H9 (cell line): ENCODE results near the gene SPEM3. TPM values are rescaled to one million over a fixed set of nuclear protein-coding genes. Genes with fewer than 3 reads are reported as not detected.
A peak's percentile ranks its signal among the peaks of the same experiment; 100 is the strongest.

Experiments
- DNase-seq: peaks from one replicate; pipeline ENCODE4 v3.0.0-alpha.2; 2017
- H2AFZ ChIP-seq: one replicate; pipeline ENCODE4 v1.6.1; 2013; ENCODE audit warnings: mild to moderate bottlenecking, low read length, control low read depth, moderate library complexity
- H2AK5ac ChIP-seq: 2 replicates; pipeline ENCODE4 v1.6.1; 2013; ENCODE audit warnings: low read length, control low read depth, mixed read lengths; ENCODE audit not compliant: insufficient read length
- H2BK120ac ChIP-seq: one replicate; pipeline ENCODE4 v1.6.1; 2013; ENCODE audit warnings: low read depth, mild to moderate bottlenecking, low read length, control low read depth, inconsistent platforms; ENCODE audit not compliant: poor library complexity, severe bottlenecking
- H2BK12ac ChIP-seq: 2 replicates; pipeline ENCODE4 v1.6.1; 2013; ENCODE audit warnings: low read length, control low read depth, mixed read lengths, low read depth; ENCODE audit not compliant: insufficient read length
- H2BK15ac ChIP-seq: 2 replicates; pipeline ENCODE4 v1.6.1; 2013; ENCODE audit warnings: low read depth, low read length, control low read depth
- H2BK20ac ChIP-seq: one replicate; pipeline ENCODE4 v1.6.1; 2013; ENCODE audit warnings: low read depth, mild to moderate bottlenecking, low read length, control low read depth, inconsistent platforms; ENCODE audit not compliant: poor library complexity, severe bottlenecking
- H2BK5ac ChIP-seq: 2 replicates; pipeline ENCODE4 v1.6.1; 2013; ENCODE audit warnings: low read length, control low read depth, mixed read lengths; ENCODE audit not compliant: insufficient read length
- H3K14ac ChIP-seq: 2 replicates; pipeline ENCODE4 v1.6.1; 2013; ENCODE audit warnings: low read length, control low read depth; ENCODE audit not compliant: insufficient read depth
- H3K18ac ChIP-seq: 2 replicates; pipeline ENCODE4 v1.6.1; 2013; ENCODE audit warnings: low read depth, mild to moderate bottlenecking, mixed read lengths, low read length, control low read depth; ENCODE audit not compliant: insufficient read length
- H3K23ac ChIP-seq: 2 replicates; pipeline ENCODE4 v1.6.1; 2013; ENCODE audit warnings: low read length, control low read depth, mixed read lengths, low read depth; ENCODE audit not compliant: insufficient read length
- H3K23me2 ChIP-seq: 2 replicates; pipeline ENCODE4 v1.6.1; 2013; ENCODE audit warnings: low read depth, mild to moderate bottlenecking, mixed read lengths, low read length, control low read depth; ENCODE audit not compliant: insufficient read length, poor library complexity, severe bottlenecking
- H3K27ac ChIP-seq: 2 replicates; pipeline ENCODE4 v1.5.1; 2013; ENCODE audit warnings: low read length, control low read depth, mixed read lengths, low read depth; ENCODE audit not compliant: insufficient read length
- H3K27me3 ChIP-seq: 2 replicates; pipeline ENCODE4 v1.6.1; 2013; ENCODE audit warnings: low read length, control low read depth, inconsistent platforms; ENCODE audit not compliant: insufficient read depth
- H3K4ac ChIP-seq: 2 replicates; pipeline ENCODE4 v1.6.1; 2013; ENCODE audit warnings: low read depth, mild to moderate bottlenecking, control low read depth, inconsistent platforms, low read length, moderate library complexity
- H3K4me1 ChIP-seq: 2 replicates; pipeline ENCODE4 v1.6.1; 2013; ENCODE audit warnings: low read length, control low read depth, inconsistent platforms; ENCODE audit not compliant: insufficient read depth
- H3K4me2 ChIP-seq: 2 replicates; pipeline ENCODE4 v1.6.1; 2013; ENCODE audit warnings: low read length, control low read depth, mixed read lengths; ENCODE audit not compliant: insufficient read length, insufficient read depth
- H3K56ac ChIP-seq: 2 replicates; pipeline ENCODE4 v1.6.1; 2013; ENCODE audit warnings: low read depth, mild to moderate bottlenecking, mixed read lengths, low read length, control low read depth; ENCODE audit not compliant: insufficient read length
- H3K79me1 ChIP-seq: 2 replicates; pipeline ENCODE4 v1.6.1; 2013; ENCODE audit warnings: low read depth, mild to moderate bottlenecking, moderate library complexity, low read length, control low read depth, inconsistent platforms; ENCODE audit not compliant: insufficient read depth, poor library complexity, severe bottlenecking
- H3K79me2 ChIP-seq: 2 replicates; pipeline ENCODE4 v1.6.1; 2013; ENCODE audit warnings: low read length, control low read depth, inconsistent platforms; ENCODE audit not compliant: insufficient read depth
- H3K9ac ChIP-seq: 2 replicates; pipeline ENCODE4 v1.6.1; 2013; ENCODE audit warnings: low read length, control low read depth, mixed read lengths; ENCODE audit not compliant: insufficient read length; ENCODE audit errors: extremely low read depth
- H3K9me3 ChIP-seq: one replicate; pipeline ENCODE4 v1.6.1; 2013; ENCODE audit warnings: low read depth, low read length, inconsistent platforms; ENCODE audit not compliant: control insufficient read depth
- H3T11ph ChIP-seq: one replicate; pipeline ENCODE4 v1.6.1; 2013; ENCODE audit warnings: mild to moderate bottlenecking, low read length, control low read depth, inconsistent platforms
- H4K20me1 ChIP-seq: one replicate; pipeline ENCODE4 v1.6.1; 2013; ENCODE audit not compliant: control insufficient read depth, insufficient read length, insufficient read depth
- H4K5ac ChIP-seq: 2 replicates; pipeline ENCODE4 v1.6.1; 2013; ENCODE audit warnings: low read depth, mild to moderate bottlenecking, mixed read lengths, low read length, control low read depth; ENCODE audit not compliant: insufficient read length
- H4K8ac ChIP-seq: replicated peaks from 2 replicates; pipeline ENCODE4 v1.6.1; 2013; ENCODE audit warnings: low read length, control low read depth, mixed read lengths, low read depth; ENCODE audit not compliant: insufficient read length
- H4K91ac ChIP-seq: 2 replicates; pipeline ENCODE4 v1.6.1; 2013; ENCODE audit warnings: low read depth, mild to moderate bottlenecking, moderate library complexity, mixed read lengths, low read length, control low read depth; ENCODE audit not compliant: insufficient read length
- H3K27ac Mint-ChIP-seq, 3 experiments: 2 replicates in 2 of 3; 3 replicates in 1 of 3; pipeline ENCODE4 v1.8.0; 2020 to 2021; ENCODE audit warnings: mixed read lengths in 3 of 3, mild to moderate bottlenecking in 1 of 3, moderate library complexity in 1 of 3
- H3K27me3 Mint-ChIP-seq: 2 replicates; pipeline ENCODE4 v1.8.0; 2021; ENCODE audit warnings: low read depth, mild to moderate bottlenecking, moderate library complexity, mixed read lengths
- H3K36me3 Mint-ChIP-seq, 3 experiments: 2 replicates in 2 of 3; 3 replicates in 1 of 3; pipeline ENCODE4 v1.8.0; 2020 to 2021; ENCODE audit warnings: low read depth in 3 of 3, mixed read lengths in 3 of 3; ENCODE audit not compliant: insufficient read depth in 1 of 3
- H3K4me1 Mint-ChIP-seq, 2 experiments: 2 replicates each; pipeline ENCODE4 v1.8.0; 2020; ENCODE audit warnings: mixed read lengths in 2 of 2
- H3K4me3 Mint-ChIP-seq, 2 experiments: 2 replicates in 1 of 2; 3 replicates in 1 of 2; pipeline ENCODE4 v1.8.0; 2020 to 2021; ENCODE audit warnings: mild to moderate bottlenecking in 2 of 2, mixed read lengths in 2 of 2, moderate library complexity in 1 of 2
- H3K9me3 Mint-ChIP-seq, 2 experiments: 2 replicates in 1 of 2; 3 replicates in 1 of 2; pipeline ENCODE4 v1.8.0; 2020; ENCODE audit warnings: mild to moderate bottlenecking in 2 of 2, mixed read lengths in 2 of 2, moderate library complexity in 1 of 2
- CTCF ChIP-seq: fragments of 200-600 bp; sonication (generic); conservative IDR thresholded peaks from 3 replicates; pipeline ENCODE4 v1.8.0; 2021; ENCODE audit warnings: antibody characterized with exemption, mild to moderate bottlenecking
- WGBS: extraction: QIAGEN DNeasy Blood & Tissue Kit; methylation state at CpG from one replicate; pipeline ENCODE4 v1.1.7; 2013; ENCODE audit warnings: missing lambda C conversion rate, low lambda C conversion rate, mixed read lengths; ENCODE audit not compliant: insufficient read length; ENCODE audit errors: extremely low coverage; 5-methylcytosine and 5-hydroxymethylcytosine counted together
- total RNA-seq: library from RNA; stranded (reverse); gene quantifications from 2 replicates; pipeline ENCODE4 v1.2.1, GENCODE V29; 2021

SPEM3 gene
- total RNA-seq, 1 experiment from 2014 or later, result not detected

- Histone ChIP-seq H3K4me2 (no peak overlapping the region), H3K4me1 (peaks cover 8% of the 10 kb centered on the region; the same call in 1 of the 2 replicates), H3K9ac (peak overlapping the region; percentile 29), H3K9me3 (no peaks in the 10 kb centered on the region), H3K79me1 (peaks cover 3% of the 10 kb centered on the region), H3K56ac (no peak overlapping the region), H2BK12ac (no peak overlapping the region), H2AFZ (no peak overlapping the region), H3K18ac (no peak overlapping the region), H3K27me3 (no peaks in the 10 kb centered on the region), H4K91ac (no peak overlapping the region), H2BK5ac (no peak overlapping the region), H2BK120ac (no peak overlapping the region), H2AK5ac (no peak overlapping the region), H4K5ac (no peak overlapping the region), H3K79me2 (peaks cover 5% of the 10 kb centered on the region; the same call in 1 of the 2 replicates), H2BK15ac (no peak overlapping the region), H3K23me2 (peaks cover 4% of the 10 kb centered on the region), H4K8ac (no peak overlapping the region), H3K14ac (no peak overlapping the region), H2BK20ac (no peak overlapping the region), H3K4ac (no peak overlapping the region), H3K23ac (no peak overlapping the region), H3K27ac (no peak overlapping the region), H3T11ph (no peak overlapping the region), H4K20me1 (peaks cover 6% of the 10 kb centered on the region)
- Mint-ChIP-seq H3K27me3 (no peaks in the 10 kb centered on the region; the same call in 1 of the 2 replicates), H3K4me1 (peaks cover 39 to 40% of the 10 kb centered on the region in 2 experiments), H3K36me3 (peaks cover 0 to 4% (median 0%) of the 10 kb centered on the region in 3 experiments; a peak in 1 of 7 replicates), H3K4me3 (no peak overlapping the region), H3K27ac (no peak overlapping the region), H3K9me3 (no peaks in the 10 kb centered on the region; a peak in 1 of 5 replicates)
- no peak for DNase-seq
- WGBS, result no CpG with 5 or more reads among the region's 5 CpGs
- TF ChIP-seq CTCF, result no peak
These were observed 48.3 kb downstream of the SPEM3 start for GRCh38 chr17:7476951-7477350.
